HEK293 (cell line): Measurements from ENCODE around the gene HRCT1.

ENCODE experiments used
- SP7 ChIP-seq: fragments of 450-650 bp; formaldehyde crosslinking; IDR thresholded peaks from 2 replicates; pipeline ENCODE4 v1.5.1; 2016; ENCODE audit warnings: missing biosample characterization, missing genetic modification characterization
- ZNF274 ChIP-seq, 2 experiments: fragments of 200-500 bp in 1 of 2; fragments of 450-650 bp in 1 of 2; sonication (Bioruptor generic) in 1 of 2; formaldehyde crosslinking in 1 of 2; IDR thresholded peaks; 2 replicates each; pipeline versions ENCODE4 v1.5.1 to v1.6.1; 2014 to 2016; ENCODE audit warnings: borderline replicate concordance in 1 of 2, inconsistent platforms in 1 of 2, low read length in 1 of 2, missing biosample characterization in 1 of 2, missing genetic modification characterization in 1 of 2
- ZNF843 ChIP-seq: fragments of 450-650 bp; formaldehyde crosslinking; IDR thresholded peaks from 2 replicates; pipeline ENCODE4 v1.5.1; 2016; ENCODE audit warnings: missing biosample characterization, missing genetic modification characterization
- TF ChIP-seq, protein P1 (sequence below): fragments of 450-650 bp; formaldehyde crosslinking; IDR thresholded peaks from 2 replicates; pipeline ENCODE4 v1.5.1; 2016; ENCODE audit warnings: missing biosample characterization, missing genetic modification characterization
- TF ChIP-seq, protein P2 (sequence below): fragments of 450-650 bp; formaldehyde crosslinking; IDR thresholded peaks from 2 replicates; pipeline ENCODE4 v1.5.1; 2016; ENCODE audit warnings: missing biosample characterization, missing genetic modification characterization
- TF ChIP-seq, protein P3 (sequence below): fragments of 450-650 bp; formaldehyde crosslinking; IDR thresholded peaks from 2 replicates; pipeline ENCODE4 v1.5.1; 2016; ENCODE audit warnings: missing biosample characterization, missing genetic modification characterization
- TF ChIP-seq, protein P4 (sequence below): fragments of 450-650 bp; formaldehyde crosslinking; IDR thresholded peaks from 2 replicates; pipeline ENCODE4 v1.5.1; 2016; ENCODE audit warnings: missing biosample characterization, missing genetic modification characterization

DNA sequence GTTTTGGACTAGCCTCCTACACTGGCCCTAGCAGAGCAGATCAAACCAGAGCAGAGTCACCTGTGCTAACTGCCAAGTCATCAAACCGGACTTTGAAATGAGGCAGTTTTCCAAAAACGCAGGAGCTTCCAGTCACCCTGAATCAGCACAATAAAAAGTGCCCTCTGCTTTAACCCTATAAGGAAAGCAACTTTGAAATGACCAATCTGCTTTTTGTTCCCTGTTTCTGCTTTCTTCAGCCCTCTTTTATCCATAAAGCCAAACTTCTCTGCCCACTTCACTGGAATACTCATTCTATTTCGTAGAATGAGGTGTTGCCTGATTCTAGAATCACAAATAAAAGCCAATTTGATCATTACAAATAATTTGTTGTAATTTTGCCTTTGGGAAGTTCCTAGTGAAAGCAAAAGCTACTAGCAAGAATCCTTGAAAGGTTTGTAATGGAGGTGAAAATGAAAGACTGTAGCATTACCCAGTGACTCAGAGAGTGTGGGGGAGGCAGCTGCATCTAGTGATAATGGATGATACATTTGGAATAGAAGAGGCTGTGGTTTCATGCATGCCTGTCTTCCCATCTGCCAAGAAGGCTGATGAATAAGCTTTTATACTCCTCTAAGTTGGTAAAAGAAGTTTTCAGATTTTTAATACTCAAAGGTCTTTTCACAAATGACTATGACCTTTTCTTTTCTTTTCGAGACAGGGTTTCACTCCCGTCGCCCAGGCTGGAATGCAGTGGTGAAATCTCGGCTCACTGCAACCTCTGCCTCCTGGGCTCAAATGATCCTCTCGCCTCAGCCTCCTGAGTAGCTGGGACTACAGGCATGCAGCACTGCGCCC lies 18.1 kb downstream of the HRCT1 start:
- TF ChIP-seq, protein P1, sequence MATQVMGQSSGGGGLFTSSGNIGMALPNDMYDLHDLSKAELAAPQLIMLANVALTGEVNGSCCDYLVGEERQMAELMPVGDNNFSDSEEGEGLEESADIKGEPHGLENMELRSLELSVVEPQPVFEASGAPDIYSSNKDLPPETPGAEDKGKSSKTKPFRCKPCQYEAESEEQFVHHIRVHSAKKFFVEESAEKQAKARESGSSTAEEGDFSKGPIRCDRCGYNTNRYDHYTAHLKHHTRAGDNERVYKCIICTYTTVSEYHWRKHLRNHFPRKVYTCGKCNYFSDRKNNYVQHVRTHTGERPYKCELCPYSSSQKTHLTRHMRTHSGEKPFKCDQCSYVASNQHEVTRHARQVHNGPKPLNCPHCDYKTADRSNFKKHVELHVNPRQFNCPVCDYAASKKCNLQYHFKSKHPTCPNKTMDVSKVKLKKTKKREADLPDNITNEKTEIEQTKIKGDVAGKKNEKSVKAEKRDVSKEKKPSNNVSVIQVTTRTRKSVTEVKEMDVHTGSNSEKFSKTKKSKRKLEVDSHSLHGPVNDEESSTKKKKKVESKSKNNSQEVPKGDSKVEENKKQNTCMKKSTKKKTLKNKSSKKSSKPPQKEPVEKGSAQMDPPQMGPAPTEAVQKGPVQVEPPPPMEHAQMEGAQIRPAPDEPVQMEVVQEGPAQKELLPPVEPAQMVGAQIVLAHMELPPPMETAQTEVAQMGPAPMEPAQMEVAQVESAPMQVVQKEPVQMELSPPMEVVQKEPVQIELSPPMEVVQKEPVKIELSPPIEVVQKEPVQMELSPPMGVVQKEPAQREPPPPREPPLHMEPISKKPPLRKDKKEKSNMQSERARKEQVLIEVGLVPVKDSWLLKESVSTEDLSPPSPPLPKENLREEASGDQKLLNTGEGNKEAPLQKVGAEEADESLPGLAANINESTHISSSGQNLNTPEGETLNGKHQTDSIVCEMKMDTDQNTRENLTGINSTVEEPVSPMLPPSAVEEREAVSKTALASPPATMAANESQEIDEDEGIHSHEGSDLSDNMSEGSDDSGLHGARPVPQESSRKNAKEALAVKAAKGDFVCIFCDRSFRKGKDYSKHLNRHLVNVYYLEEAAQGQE: no peak
- TF ChIP-seq, protein P2, sequence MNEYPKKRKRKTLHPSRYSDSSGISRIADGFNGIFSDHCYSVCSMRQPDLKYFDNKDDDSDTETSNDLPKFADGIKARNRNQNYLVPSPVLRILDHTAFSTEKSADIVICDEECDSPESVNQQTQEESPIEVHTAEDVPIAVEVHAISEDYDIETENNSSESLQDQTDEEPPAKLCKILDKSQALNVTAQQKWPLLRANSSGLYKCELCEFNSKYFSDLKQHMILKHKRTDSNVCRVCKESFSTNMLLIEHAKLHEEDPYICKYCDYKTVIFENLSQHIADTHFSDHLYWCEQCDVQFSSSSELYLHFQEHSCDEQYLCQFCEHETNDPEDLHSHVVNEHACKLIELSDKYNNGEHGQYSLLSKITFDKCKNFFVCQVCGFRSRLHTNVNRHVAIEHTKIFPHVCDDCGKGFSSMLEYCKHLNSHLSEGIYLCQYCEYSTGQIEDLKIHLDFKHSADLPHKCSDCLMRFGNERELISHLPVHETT (tag by site-specific recombination): no peak
- no peak for TF ChIP-seq ZNF843 (tag by site-specific recombination)
- TF ChIP-seq, protein P3, sequence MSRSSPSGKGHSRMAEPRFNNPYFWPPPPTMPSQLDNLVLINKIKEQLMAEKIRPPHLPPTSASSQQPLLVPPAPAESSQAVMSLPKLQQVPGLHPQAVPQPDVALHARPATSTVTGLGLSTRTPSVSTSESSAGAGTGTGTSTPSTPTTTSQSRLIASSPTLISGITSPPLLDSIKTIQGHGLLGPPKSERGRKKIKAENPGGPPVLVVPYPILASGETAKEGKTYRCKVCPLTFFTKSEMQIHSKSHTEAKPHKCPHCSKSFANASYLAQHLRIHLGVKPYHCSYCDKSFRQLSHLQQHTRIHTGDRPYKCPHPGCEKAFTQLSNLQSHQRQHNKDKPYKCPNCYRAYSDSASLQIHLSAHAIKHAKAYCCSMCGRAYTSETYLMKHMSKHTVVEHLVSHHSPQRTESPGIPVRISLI (tag by site-specific recombination): no peak
- TF ChIP-seq, protein P4, sequence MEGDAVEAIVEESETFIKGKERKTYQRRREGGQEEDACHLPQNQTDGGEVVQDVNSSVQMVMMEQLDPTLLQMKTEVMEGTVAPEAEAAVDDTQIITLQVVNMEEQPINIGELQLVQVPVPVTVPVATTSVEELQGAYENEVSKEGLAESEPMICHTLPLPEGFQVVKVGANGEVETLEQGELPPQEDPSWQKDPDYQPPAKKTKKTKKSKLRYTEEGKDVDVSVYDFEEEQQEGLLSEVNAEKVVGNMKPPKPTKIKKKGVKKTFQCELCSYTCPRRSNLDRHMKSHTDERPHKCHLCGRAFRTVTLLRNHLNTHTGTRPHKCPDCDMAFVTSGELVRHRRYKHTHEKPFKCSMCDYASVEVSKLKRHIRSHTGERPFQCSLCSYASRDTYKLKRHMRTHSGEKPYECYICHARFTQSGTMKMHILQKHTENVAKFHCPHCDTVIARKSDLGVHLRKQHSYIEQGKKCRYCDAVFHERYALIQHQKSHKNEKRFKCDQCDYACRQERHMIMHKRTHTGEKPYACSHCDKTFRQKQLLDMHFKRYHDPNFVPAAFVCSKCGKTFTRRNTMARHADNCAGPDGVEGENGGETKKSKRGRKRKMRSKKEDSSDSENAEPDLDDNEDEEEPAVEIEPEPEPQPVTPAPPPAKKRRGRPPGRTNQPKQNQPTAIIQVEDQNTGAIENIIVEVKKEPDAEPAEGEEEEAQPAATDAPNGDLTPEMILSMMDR (tag by site-specific recombination): no peak
- TF ChIP-seq ZNF274 (IDR thresholded peaks at IDR 0.05; ENCODE audit: low read length): no peak
- TF ChIP-seq ZNF274 (tag by site-specific recombination; IDR thresholded peaks at IDR 0.05; ENCODE audit: borderline replicate concordance): no peak
- no peak for TF ChIP-seq SP7 (tag by site-specific recombination)
